Measurements from ENCODE around the gene GPD1. TPM values are rescaled to one million over a fixed set of nuclear protein-coding genes. Genes with fewer than 3 reads are reported as not detected.
"Not testable (repeated sequence)": the region's sequence is repeated elsewhere in the genome, so short reads cannot be mapped to it uniquely, and the experiment has no call there.

GPD1 gene
- total RNA-seq, 4 donors from 2014 or later = 41.3 to 409 (median 291) TPM

GRCh38 chr12:50081096-50081808 is 22.6 kb upstream of the GPD1 start:
- no peaks in the 10 kb centered on the region for H3K36me3 ChIP-seq
- no peak for TF ChIP-seq POLR2A (IDR thresholded peaks at IDR 0.05)
- TF ChIP-seq, protein P1, sequence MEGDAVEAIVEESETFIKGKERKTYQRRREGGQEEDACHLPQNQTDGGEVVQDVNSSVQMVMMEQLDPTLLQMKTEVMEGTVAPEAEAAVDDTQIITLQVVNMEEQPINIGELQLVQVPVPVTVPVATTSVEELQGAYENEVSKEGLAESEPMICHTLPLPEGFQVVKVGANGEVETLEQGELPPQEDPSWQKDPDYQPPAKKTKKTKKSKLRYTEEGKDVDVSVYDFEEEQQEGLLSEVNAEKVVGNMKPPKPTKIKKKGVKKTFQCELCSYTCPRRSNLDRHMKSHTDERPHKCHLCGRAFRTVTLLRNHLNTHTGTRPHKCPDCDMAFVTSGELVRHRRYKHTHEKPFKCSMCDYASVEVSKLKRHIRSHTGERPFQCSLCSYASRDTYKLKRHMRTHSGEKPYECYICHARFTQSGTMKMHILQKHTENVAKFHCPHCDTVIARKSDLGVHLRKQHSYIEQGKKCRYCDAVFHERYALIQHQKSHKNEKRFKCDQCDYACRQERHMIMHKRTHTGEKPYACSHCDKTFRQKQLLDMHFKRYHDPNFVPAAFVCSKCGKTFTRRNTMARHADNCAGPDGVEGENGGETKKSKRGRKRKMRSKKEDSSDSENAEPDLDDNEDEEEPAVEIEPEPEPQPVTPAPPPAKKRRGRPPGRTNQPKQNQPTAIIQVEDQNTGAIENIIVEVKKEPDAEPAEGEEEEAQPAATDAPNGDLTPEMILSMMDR (IDR thresholded peaks at IDR 0.05) = no peak
- no peak overlapping the region for H3K4me3 ChIP-seq
- H3K9me3 ChIP-seq = no peaks in the 10 kb centered on the region
- DNase-seq = no peak
- peaks cover 0 to 34% (median 5%) of the 10 kb centered on the region in 4 donors for H3K4me1 ChIP-seq
- H3K27ac ChIP-seq = peak overlapping the region in 2 of 4 donors; percentile 81 to 93
- H3K27me3 ChIP-seq = no peaks in the 10 kb centered on the region

- no peak overlapping the region for H3K4me3 ChIP-seq
- peaks cover 0 to 12% (median 0%) of the 10 kb centered on the region in 3 donors for H3K36me3 ChIP-seq
- H3K9me3 ChIP-seq = no peaks in the 10 kb centered on the region
- peaks cover 0 to 34% (median 5%) of the 10 kb centered on the region in 4 donors for H3K4me1 ChIP-seq
- peak overlapping the region in 3 of 4 donors; percentile 65 to 93 (median 81) for H3K27ac ChIP-seq
- peak in 2 of 3 donors; percentile 83 to 90 for DNase-seq
- TF ChIP-seq, protein P1 (IDR thresholded peaks at IDR 0.05) = peak in 3 of 6 experiments; percentile 45 to 51 (median 46)
- peak; percentile 21 to 69 for TF ChIP-seq POLR2A (IDR thresholded peaks at IDR 0.05)
- no peaks in the 10 kb centered on the region for H3K27me3 ChIP-seq
Measured at GRCh38 chr12:50082644-50083043, 21.2 kb upstream of the GPD1 start.

GRCh38 chr12:50083301-50083700 is 20.5 kb upstream of the GPD1 start:
- TF ChIP-seq, protein P1 (IDR thresholded peaks at IDR 0.05) = no peak
- TF ChIP-seq POLR2A (IDR thresholded peaks at IDR 0.05) = no peak
- peaks cover 0 to 17% (median 0%) of the 10 kb centered on the region in 3 donors for H3K36me3 ChIP-seq
- peak in 1 of 3 donors; percentile 14 for DNase-seq

DNA sequence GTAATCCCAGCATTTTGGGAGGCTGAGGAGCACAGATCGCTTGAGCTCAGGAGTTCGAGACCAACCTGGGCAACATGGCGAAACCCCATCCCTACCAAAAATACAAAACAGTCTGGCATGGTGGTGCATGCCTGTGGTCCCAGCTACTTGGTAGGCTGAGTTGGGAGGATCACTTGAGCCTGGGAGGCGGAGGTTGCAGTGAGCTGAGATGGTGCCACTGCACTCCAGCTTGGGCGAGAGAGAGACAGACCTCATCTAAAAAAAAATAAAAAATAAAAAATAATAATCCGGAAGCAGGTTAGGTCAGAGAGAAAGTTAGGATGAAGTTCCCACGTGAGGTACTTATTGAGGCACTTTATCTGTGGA is 19.4 kb upstream of the GPD1 start:
- DNase-seq, H3K9me3 ChIP-seq, H3K27me3 ChIP-seq: not testable (repeated sequence)
- Histone ChIP-seq H3K27ac (peak overlapping the region; percentile 92 to 99 (median 94)), H3K4me1 (peaks cover 0 to 34% (median 5%) of the 10 kb centered on the region in 4 donors), H3K36me3 (peaks cover 0 to 28% (median 0%) of the 10 kb centered on the region in 3 donors), H3K4me3 (peak overlapping the region; percentile 81 to 97 (median 88))

More at GRCh38 chr12:50083301-50083700, 20.5 kb upstream of the GPD1 start:
- H3K4me3 ChIP-seq = no peak overlapping the region
- H3K9me3 ChIP-seq = no peaks in the 10 kb centered on the region
- no peaks in the 10 kb centered on the region for H3K27me3 ChIP-seq
- H3K27ac ChIP-seq = peak overlapping the region in 3 of 4 donors; percentile 65 to 93 (median 81)
- H3K4me1 ChIP-seq = peaks cover 0 to 34% (median 5%) of the 10 kb centered on the region in 4 donors

DNA sequence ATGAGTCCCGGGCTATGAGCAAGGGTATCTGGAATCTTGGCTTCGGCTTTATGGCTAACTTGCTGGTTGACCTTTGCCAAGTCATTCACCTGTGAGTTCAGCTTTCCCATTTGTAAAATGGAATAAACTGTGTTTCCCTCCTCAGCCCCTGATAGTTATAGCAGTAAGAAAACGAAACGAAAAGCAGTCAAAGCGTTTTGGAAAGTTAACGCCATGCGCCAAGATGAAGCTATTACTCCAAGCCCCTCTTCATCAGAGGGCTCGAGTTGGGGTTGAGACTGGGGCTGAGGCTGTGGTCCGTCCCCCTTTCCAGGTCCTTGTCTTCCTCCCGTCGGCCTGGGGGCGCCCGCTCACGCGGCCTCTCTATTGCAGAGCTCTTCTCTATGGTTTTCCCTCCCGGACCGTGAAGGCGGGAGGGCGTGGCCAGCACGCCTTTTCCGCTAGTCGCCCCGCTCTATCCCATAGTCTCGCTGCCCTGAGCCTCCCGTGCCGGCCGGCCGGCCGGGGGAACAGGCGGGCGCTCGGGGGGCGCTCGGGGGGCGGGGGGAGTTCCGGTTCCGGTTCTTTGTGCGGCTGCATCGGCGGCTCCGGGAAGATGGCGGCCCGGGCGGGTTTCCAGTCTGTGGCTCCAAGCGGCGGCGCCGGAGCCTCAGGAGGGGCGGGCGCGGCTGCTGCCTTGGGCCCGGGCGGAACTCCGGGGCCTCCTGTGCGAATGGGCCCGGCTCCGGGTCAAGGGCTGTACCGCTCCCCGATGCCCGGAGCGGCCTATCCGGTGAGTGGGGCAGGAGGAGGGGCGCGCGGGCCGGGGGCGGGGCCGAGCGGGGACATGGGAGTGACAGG is 18.8 kb upstream of the GPD1 start, which contains the start of gene SMARCD1:
Gene SMARCD1, plus strand, starts transcription at position 568 of the 840 bp plus-strand sequence. Its CDS starts 28 bp downstream, at position 596.
- H3K4me1 ChIP-seq = peaks cover 0 to 34% (median 5%) of the 10 kb centered on the region in 4 donors

More for the DNA sequence above, 18.8 kb upstream of the GPD1 start, which contains the start of gene SMARCD1:
- TF ChIP-seq, protein P1 (IDR thresholded peaks at IDR 0.05) = peak in 3 of 6 experiments; percentile 13 to 31 (median 30)
- TF ChIP-seq POLR2A (IDR thresholded peaks at IDR 0.05) = peak in 1 of 2 donors; percentile 34
- Histone ChIP-seq H3K4me3 (peak within 1 kb of the TSS; percentile 81 to 97 (median 88)), H3K36me3 (peaks cover 0 to 34% (median 0%) of the 10 kb centered on the region in 3 donors), H3K27ac (peak within 1 kb of the TSS; percentile 92 to 99 (median 94)), H3K9me3 (no peaks in the 10 kb centered on the region), H3K27me3 (no peaks in the 10 kb centered on the region)
- peak; percentile 91 to 97 (median 92) for DNase-seq
